Glomerular visceral epithelial cell (primary cell): ENCODE results near the gene STK35.

Experiments
- DNase-seq: peaks from one replicate; pipeline ENCODE4 v3.0.0-alpha.2; 2016; ENCODE audit errors: extremely low spot score

STK35 gene

DNA sequence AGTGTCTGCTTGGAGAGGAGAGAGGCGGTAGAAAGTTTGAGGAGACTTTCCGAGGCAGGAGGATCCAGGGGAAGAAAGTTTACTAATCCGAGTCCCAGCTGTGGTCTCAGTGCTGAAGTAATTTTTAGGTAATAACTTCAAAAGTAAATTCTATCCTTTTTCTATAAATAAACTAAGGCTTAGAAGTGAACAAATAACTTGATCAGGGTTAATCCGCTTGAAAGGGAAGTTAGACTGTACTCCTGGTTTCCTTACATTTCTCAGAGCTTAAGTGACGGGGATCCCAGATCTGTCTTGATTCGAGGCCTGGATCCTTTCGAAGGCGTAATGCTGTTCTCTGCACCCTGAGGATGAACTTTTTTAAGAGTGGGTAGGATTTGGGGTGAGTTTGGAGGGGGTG lies 2.6 kb downstream of the STK35 start:
- DNase-seq = no peak

GRCh38 chr20:2108498-2108897 lies 6.9 kb downstream of the STK35 start:
- DNase-seq = no peak

DNA sequence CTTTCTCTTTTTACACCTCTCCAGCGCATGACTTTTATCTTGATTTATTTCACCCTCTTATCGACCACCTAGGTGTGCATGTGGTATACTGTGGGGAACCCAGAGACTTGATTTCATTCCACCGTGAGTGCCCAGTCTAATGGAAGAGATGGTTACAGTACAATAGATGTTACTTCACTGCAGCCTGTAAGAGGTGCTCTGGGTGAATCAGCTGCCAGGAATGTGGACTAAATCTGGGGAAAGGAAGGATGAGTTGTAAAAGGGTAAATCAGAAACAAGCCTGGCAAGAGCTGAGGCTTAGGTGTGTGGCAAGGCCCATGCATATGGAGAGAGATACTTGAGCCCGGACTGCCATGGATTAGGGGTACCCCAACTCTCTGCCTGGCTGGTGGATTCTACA lies 7.4 kb downstream of the STK35 start:
- DNase-seq = peak; percentile 80

DNA sequence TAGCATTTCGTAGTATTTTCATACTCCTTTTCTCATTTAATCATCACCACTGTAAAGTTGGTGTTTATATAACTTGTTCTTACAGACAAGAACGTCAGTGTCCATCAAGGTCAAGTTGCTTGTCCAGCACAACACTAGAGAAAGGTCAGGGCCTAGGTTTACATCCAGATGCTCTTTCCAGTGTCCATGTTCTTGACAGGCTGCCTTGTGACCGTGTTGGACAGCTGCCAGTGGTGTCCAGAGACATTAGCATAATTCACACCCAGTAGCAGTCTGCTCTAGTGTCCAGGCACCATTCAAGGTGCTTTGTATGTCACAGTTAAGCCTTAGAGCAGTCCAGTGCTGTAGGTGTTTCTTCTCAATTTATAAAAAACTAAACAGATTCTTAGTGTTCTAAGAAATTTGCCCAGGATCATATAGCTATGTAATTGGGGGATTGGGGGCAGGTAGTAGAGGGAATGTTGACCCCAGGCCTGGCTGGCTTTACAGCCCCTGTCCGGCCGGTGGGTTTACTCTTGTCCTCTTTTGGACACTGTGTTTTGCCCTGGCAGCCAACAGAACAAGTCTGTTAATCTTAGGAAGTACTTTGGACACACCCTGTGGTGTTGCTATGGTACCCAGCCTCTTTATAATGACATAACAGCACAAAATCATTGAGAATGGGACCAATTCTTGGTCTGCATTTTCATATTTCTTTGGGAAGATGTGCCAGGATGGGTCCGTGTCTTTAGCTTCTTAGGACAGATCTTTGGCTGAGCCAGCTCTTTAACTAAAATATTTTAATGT lies 8.0 kb downstream of the STK35 start:
- peak; percentile 50 for DNase-seq

- DNase-seq = no peak
Measured at GRCh38 chr20:2112910-2113309, 11.3 kb downstream of the STK35 start.

DNA sequence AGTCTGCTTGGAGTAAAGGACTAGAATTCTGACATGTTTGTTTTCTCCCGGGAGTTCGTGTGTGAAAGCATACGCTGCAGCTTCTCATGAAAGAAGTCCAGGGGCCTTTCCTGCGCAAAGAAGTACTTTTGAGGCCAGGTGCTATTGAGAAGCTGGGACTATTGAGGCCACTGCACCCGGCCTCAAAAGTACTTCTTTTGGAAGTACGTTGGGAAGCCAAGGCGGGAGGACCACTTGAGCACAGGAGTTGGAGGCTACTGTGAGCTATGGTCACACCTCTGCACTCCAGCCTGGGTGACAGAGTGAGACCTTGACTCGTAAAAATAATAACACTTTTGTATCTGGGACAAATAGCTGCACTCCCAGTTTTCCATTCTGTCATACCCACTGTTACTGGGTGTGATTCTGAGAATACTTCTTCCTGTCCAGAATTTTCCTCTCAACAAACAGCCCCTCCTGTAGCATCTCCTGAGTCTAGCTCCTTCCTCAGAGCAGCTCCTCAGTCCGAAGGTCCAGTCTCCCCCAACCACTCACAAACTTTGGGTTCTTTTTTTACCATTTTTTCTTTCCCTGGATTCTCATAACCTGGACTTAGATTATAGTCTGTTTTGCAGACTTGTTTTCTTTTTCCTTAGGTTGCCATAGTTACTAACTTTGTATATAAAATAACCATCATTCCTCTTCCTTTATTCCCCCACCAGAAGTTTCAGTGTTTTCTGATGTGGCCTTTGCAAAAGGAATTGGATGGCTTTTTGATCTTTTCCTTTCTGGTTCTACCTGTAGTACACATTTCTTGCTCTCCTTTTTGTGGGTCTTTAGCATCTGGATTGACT lies 12.7 kb downstream of the STK35 start:
- no peak for DNase-seq

GRCh38 chr20:2114990-2115681 lies 13.5 kb downstream of the STK35 start:
- DNase-seq = no peak

- no peak for DNase-seq
Measured at GRCh38 chr20:2116170-2116940, 14.7 kb downstream of the STK35 start.

- no peak for DNase-seq
Measured at GRCh38 chr20:2118783-2119182, 17.2 kb downstream of the STK35 start.

DNA sequence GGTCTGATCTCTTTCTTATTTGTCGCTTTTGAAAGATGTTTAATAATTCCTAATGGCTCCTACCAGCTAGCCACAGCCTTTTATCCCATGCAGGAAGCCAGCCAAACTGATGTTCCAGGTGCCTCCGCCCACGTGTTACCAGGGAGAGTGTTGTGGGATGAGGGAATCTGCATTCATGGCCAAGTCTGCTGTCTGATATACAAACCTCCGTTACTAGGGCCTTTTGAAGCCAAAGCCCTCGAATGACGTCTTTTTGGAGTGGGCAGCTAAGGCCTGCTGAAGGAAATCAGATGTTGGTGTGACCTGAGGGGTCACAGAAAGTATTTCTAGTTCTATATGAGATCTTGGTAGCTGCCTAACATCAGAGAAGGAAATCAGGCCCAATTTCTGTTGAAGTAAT lies 21.3 kb downstream of the STK35 start:
- no peak for DNase-seq

- no peak for DNase-seq
Measured at GRCh38 chr20:2123720-2124119, 22.1 kb downstream of the STK35 start.

- no peak for DNase-seq
Measured at GRCh38 chr20:2124564-2125213, 23.1 kb downstream of the STK35 start.

DNA sequence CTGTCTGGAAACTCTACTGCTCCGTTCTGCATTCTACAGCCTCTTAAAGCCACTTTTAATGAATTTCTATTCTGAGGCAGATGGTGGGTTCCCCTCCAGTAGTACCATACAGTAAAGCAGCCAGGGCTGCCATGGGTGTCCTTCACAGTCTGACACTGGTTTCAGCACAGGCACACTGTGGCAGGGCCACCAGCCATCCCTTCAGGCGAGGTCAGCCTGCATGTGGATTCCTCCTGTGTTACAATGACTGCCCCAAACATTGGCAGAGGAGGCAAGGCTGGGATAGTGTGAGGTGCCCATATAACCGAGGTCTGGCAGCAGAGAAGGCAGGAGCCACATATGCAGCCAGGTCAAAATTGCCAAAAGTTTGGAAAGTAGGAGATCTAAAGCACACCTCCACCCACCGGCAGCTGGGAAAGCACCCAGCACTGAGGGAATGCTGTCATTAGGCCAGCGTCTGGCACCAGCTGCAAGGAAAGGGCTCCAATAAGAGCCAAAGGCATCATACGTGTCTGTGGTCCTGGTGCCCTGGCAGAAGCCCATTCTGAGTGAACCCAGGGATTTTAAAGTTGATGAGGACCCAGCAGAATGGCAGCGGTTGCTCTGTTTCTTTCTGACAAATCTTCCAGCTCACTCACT lies 24.0 kb downstream of the STK35 start:
- no peak for DNase-seq

GRCh38 chr20:2127238-2127637 lies 25.6 kb downstream of the STK35 start:
- no peak for DNase-seq

GRCh38 chr20:2128542-2128941 lies 26.9 kb downstream of the STK35 start:
- no peak for DNase-seq

DNA sequence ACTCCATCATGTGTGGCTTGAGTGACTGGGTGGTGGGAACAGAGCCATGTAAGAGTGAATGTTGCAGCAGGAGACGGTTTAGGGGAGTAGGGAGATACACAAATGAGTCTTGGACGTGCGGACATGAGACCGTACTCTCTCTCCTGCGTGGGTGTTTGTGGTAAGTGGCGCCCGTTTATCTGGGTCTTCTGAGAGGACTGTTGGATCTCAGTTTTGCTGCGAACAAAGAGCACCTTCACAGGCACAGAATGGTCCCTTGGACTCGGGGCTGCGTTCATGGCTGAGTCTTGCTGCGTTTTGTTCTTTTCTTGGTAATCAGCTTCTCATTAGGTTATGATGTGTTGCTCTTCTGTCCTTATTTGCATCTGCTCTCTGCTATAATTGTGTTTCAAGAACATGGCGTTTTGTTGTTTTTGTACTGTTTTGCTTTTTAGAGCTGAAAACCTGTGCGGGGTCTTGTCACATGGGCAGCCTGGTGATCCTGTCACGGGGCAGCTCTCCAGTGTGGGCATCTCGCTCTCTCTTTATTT lies 28.5 kb downstream of the STK35 start:
- DNase-seq = no peak

- no peak for DNase-seq
Measured at GRCh38 chr20:2130683-2131082, 29.1 kb downstream of the STK35 start.

DNA sequence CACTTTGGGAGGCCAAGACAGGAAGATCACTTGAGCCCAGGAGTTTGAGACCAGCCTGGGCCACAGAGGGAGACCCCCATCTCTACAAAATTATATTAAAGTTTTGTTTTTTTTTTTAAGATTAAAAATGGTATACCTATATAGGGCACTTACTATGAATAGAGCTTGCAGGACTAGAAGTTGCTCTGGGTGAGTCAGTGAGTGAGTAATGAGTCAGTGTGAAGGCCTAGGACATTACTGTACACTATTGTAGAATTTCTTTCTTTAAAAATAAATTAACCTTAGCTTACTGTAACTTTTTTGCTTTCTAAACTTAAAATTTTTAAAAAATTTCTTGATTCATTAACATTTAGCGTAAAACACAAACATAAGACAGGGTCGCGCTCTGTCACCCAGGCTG lies 29.7 kb downstream of the STK35 start:
- DNase-seq = peak; percentile 43

DNA sequence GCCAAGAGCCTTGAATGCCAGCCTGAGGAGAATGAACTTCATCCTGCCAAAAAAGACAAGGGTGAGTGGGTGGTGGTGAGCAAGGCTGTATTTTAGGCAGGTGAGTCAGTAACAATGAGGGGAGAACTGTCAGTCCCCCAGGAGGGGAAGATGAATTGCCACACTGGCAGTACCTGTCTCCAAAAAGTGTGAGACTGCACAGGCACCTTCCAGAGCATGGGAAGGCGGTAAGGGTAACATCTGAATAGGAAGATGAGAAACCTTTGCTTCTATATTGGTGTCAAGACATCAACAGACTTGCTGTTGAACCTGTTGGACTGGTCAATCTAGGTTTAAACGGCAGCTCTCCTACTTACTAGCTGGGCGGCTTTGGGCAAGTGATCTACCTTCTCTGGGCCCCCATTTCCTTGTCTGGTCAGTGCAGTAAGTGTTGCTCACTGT lies 30.9 kb downstream of the STK35 start:
- DNase-seq = no peak
